Peyer's patch (tissue), 4 donors: ENCODE results near the gene STXBP1.

Source experiments
- POLR2A ChIP-seq, 2 donors: fragments of 450-650 bp; IDR thresholded peaks; one replicate each; pipeline ENCODE4 v1.5.1; 2017; ENCODE audit warnings: antibody characterized with exemption in 2 of 2, mild to moderate bottlenecking in 2 of 2, moderate library complexity in 2 of 2
- TF ChIP-seq, protein P1 (sequence below), 6 experiments: fragments of 450-650 bp in 4 of 6; fragments of 200-600 bp in 2 of 6; sonication (generic) in 1 of 6; IDR thresholded peaks; one replicate each; pipeline ENCODE4 v1.5.1; 2017 to 2019; ENCODE audit warnings: antibody characterized with exemption in 6 of 6, mild to moderate bottlenecking in 3 of 6, moderate library complexity in 1 of 6

DNA sequence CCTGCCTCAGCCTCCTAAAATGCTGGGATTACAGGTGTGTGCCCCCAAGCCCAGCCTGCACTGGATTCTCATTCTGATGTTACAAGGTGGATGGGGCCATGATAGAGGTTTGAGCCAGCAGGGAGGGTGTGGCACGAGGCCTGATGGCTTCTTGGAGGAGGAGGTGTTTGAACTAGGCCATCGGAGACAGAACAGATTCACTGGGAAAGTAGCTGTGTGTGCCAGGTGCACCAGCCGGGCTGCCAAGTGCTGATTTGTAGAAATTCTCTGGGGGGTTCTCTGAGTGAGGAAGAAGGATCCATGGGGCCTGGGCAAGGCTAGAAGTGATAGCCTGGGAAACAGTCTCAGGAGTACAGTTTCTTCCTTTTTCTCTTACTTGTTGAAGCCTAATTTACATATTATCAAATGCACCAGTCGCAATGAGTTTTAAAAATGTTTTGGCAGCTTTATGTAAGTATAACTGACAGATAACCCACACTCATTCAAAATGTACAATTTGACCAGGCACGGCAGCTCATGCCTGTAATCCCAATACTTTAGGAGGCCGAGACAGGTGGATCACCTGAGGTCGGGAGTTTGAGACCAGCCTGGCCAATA is 31.1 kb upstream of the STXBP1 start:
- TF ChIP-seq, protein P1, sequence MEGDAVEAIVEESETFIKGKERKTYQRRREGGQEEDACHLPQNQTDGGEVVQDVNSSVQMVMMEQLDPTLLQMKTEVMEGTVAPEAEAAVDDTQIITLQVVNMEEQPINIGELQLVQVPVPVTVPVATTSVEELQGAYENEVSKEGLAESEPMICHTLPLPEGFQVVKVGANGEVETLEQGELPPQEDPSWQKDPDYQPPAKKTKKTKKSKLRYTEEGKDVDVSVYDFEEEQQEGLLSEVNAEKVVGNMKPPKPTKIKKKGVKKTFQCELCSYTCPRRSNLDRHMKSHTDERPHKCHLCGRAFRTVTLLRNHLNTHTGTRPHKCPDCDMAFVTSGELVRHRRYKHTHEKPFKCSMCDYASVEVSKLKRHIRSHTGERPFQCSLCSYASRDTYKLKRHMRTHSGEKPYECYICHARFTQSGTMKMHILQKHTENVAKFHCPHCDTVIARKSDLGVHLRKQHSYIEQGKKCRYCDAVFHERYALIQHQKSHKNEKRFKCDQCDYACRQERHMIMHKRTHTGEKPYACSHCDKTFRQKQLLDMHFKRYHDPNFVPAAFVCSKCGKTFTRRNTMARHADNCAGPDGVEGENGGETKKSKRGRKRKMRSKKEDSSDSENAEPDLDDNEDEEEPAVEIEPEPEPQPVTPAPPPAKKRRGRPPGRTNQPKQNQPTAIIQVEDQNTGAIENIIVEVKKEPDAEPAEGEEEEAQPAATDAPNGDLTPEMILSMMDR (IDR thresholded peaks at IDR 0.05): no peak
- TF ChIP-seq POLR2A (IDR thresholded peaks at IDR 0.05): no peak
